ENCODE data around the gene LPP.

LPP gene

DNA sequence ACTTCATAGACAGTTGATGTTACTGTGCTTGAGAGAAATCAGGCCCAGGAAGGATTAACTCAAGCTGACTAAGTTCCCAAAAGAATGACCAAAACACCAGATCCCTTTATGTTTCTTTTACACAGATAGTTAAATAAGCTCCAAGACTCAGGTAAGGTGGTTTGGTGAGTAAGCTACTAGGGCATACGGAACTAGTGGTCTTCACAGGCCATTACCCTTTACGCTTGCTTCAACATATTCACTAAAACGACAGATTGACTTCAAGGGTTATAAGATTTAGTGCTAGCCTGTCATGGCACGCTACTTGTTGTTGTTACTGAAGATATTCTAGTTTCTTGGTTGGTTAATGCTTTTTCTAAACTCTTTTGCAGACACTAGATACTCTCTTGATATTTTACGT, 369.3 kb downstream of the LPP start:
- no peak for TF ChIP-seq TAF1 (IDR thresholded peaks at IDR 0.05; ENCODE audit: borderline replicate concordance, insufficient read depth, low read length)
- no peak for TF ChIP-seq POLR2AphosphoS5 (IDR thresholded peaks at IDR 0.05; ENCODE audit: low read depth, low read length)

DNA sequence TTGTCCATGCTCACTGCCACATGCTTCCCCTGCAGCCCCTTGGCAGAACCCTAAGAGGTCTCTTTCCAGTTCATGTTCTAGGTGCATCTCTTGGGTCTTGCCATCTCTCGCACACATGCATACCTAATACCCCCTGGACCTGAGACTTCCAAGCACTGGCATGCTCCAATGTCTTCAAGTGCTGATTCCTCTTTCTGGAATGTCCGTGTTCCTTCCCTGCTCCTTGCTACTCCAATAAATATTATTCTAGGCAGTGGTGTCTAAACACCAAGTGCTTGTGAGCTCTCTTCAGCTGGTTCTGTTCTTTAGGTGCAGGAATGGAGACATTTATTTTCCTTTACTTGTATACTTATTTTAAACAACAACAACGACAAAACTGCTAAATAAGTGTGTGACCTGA, 370.1 kb downstream of the LPP start:
- TF ChIP-seq, protein P1, sequence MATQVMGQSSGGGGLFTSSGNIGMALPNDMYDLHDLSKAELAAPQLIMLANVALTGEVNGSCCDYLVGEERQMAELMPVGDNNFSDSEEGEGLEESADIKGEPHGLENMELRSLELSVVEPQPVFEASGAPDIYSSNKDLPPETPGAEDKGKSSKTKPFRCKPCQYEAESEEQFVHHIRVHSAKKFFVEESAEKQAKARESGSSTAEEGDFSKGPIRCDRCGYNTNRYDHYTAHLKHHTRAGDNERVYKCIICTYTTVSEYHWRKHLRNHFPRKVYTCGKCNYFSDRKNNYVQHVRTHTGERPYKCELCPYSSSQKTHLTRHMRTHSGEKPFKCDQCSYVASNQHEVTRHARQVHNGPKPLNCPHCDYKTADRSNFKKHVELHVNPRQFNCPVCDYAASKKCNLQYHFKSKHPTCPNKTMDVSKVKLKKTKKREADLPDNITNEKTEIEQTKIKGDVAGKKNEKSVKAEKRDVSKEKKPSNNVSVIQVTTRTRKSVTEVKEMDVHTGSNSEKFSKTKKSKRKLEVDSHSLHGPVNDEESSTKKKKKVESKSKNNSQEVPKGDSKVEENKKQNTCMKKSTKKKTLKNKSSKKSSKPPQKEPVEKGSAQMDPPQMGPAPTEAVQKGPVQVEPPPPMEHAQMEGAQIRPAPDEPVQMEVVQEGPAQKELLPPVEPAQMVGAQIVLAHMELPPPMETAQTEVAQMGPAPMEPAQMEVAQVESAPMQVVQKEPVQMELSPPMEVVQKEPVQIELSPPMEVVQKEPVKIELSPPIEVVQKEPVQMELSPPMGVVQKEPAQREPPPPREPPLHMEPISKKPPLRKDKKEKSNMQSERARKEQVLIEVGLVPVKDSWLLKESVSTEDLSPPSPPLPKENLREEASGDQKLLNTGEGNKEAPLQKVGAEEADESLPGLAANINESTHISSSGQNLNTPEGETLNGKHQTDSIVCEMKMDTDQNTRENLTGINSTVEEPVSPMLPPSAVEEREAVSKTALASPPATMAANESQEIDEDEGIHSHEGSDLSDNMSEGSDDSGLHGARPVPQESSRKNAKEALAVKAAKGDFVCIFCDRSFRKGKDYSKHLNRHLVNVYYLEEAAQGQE (IDR thresholded peaks at IDR 0.05; ENCODE audit: insufficient read depth in 1 of 2, low read depth in 2 of 2, low read length in 2 of 2): no peak
- TF ChIP-seq FOXP2 (optimal IDR thresholded peaks at IDR 0.05; ENCODE audit: borderline replicate concordance, extremely low read depth, extremely low read length, insufficient read depth) (no peak), POLR2AphosphoS5 (IDR thresholded peaks at IDR 0.05; ENCODE audit: low read depth, low read length) (no peak), SIN3A (IDR thresholded peaks at IDR 0.05; ENCODE audit: borderline replicate concordance, insufficient read depth, low read length) (no peak)

DNA sequence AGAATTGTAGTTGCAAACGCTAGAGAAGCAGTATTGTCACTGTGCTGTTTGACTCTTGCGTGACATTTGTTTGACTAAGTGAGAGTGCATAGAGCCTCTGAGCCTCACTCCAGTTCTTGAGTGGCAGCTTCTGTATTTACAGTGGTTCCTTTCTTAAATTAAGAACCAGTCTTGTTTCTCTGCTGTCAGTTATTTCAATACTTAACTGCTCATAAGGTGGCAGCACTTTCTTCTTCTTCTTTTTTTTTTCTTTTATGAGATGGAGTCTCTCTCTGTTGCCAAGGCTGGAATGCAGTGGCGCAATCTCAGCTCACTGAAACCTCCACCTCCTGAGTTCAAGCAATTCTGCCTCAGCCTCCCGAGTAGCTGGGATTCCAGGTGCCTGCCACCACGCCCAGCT, 372.1 kb downstream of the LPP start:
- TF ChIP-seq TAF1 (IDR thresholded peaks at IDR 0.05; ENCODE audit: borderline replicate concordance, insufficient read depth, low read length): no peak
- TF ChIP-seq SIN3A (IDR thresholded peaks at IDR 0.05; ENCODE audit: borderline replicate concordance, insufficient read depth, low read length): no peak
- TF ChIP-seq, protein P1 (IDR thresholded peaks at IDR 0.05; ENCODE audit: insufficient read depth in 1 of 2, low read depth in 2 of 2, low read length in 2 of 2): no peak
- no peak for TF ChIP-seq FOXP2 (optimal IDR thresholded peaks at IDR 0.05; ENCODE audit: borderline replicate concordance, extremely low read depth, extremely low read length, insufficient read depth)
- TF ChIP-seq POLR2AphosphoS5 (IDR thresholded peaks at IDR 0.05; ENCODE audit: low read depth, low read length): no peak

DNA sequence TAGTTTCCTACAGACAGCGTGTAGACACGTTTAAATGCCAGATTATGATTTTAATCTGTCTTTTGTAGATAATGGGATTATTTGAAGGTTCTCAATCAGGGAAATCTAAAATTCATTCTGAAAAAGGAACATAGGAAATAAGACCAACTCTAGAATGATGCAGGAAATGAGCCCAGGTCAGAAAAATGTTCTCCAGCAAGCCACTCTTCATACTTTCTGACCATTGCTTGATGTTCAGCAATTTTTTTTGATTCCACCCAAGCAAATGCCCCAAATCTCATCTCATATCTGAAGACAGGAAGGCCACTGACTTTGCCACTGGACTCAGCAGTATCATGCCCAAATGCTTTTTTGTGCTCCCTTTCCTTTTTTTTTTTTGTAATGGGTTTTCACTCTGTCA, 373.4 kb downstream of the LPP start:
- TF ChIP-seq POLR2AphosphoS5 (IDR thresholded peaks at IDR 0.05; ENCODE audit: low read depth, low read length) (no peak), FOXP2 (optimal IDR thresholded peaks at IDR 0.05; ENCODE audit: borderline replicate concordance, extremely low read depth, extremely low read length, insufficient read depth) (no peak), SIN3A (IDR thresholded peaks at IDR 0.05; ENCODE audit: borderline replicate concordance, insufficient read depth, low read length) (no peak), TAF1 (IDR thresholded peaks at IDR 0.05; ENCODE audit: borderline replicate concordance, insufficient read depth, low read length) (no peak)
- TF ChIP-seq, protein P1 (IDR thresholded peaks at IDR 0.05; ENCODE audit: insufficient read depth in 1 of 2, low read depth in 2 of 2, low read length in 2 of 2): no peak

DNA sequence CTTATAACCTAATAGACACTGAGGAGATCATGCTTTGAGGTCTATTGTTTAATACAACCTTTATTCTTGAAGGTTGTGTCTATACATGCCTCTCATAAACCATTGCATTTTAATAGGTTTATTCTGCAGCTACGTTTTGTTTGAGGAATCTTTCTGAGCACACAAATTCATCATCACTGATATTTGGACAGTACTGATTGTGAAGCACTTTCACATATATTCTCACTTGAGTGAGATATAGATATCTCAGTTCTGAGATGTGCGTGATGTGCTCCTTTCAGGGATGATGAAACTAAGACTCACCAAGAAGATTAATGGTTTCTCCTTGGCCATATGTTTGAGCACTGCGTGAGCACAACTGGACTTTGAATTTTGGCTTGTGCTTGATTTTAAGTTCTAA, 374.4 kb downstream of the LPP start:
- TF ChIP-seq TAF1 (IDR thresholded peaks at IDR 0.05; ENCODE audit: borderline replicate concordance, insufficient read depth, low read length) (no peak), POLR2AphosphoS5 (IDR thresholded peaks at IDR 0.05; ENCODE audit: low read depth, low read length) (no peak), FOXP2 (optimal IDR thresholded peaks at IDR 0.05; ENCODE audit: borderline replicate concordance, extremely low read depth, extremely low read length, insufficient read depth) (no peak), SIN3A (IDR thresholded peaks at IDR 0.05; ENCODE audit: borderline replicate concordance, insufficient read depth, low read length) (no peak)
- TF ChIP-seq, protein P1 (IDR thresholded peaks at IDR 0.05; ENCODE audit: insufficient read depth in 1 of 2, low read depth in 2 of 2, low read length in 2 of 2): no peak
